H1 (cell line): Measurements from ENCODE around the gene MMP24. TPM values are rescaled to one million over a fixed set of nuclear protein-coding genes. Genes with fewer than 3 reads are reported as not detected.
A peak's percentile ranks its signal among the peaks of the same experiment; 100 is the strongest.

Experiments used
- CTCF ChIA-PET: fragments of 300-600 bp; sonication (Branson Sonifier 250); formaldehyde crosslinking; loops from one replicate; lab custom pipeline; 2021; ENCODE audit not compliant: partially characterized antibody; lab: Charles Lee
- POLR2A ChIA-PET: fragments of 300-600 bp; sonication (Branson Sonifier 250); formaldehyde crosslinking; loops from one replicate; lab custom pipeline; 2021; ENCODE audit warnings: inconsistent platforms; ENCODE audit not compliant: partially characterized antibody; lab: Charles Lee
- DNase-seq, 2 experiments: peaks; one replicate each; pipeline versions ENCODE4 v3.0.0 to v3.0.0-alpha.2; 2010 to 2022; ENCODE audit warnings: low spot score in 2 of 2, low read depth in 1 of 2, mixed read lengths in 1 of 2
- FAIRE-seq: peaks from 2 replicates; lab custom pipeline; 2011; peaks lifted over from hg19 to GRCh38; lab: Jason Lieb, UNC
- H2AFZ ChIP-seq: 2 replicates; pipeline ENCODE4 v1.8.1; 2012; ENCODE audit warnings: low read length, inconsistent platforms
- H2AK5ac ChIP-seq: 2 replicates; pipeline ENCODE4 v1.6.1; 2013; ENCODE audit warnings: low read depth, low read length
- H2BK120ac ChIP-seq: replicated peaks from 2 replicates; pipeline ENCODE3; 2013; ENCODE audit warnings: low read depth, low read length, inconsistent platforms
- H2BK12ac ChIP-seq: 2 replicates; pipeline ENCODE4 v1.6.1; 2013; ENCODE audit warnings: low read depth, low read length
- H2BK15ac ChIP-seq: 2 replicates; pipeline ENCODE4 v1.6.1; 2013; ENCODE audit warnings: low read length
- H2BK20ac ChIP-seq: 2 replicates; pipeline ENCODE4 v1.6.1; 2013; ENCODE audit warnings: low read length
- H2BK5ac ChIP-seq: 2 replicates; pipeline ENCODE4 v1.6.1; 2013; ENCODE audit warnings: low read depth, low read length
- H3K14ac ChIP-seq: 2 replicates; pipeline ENCODE4 v1.6.1; 2013; ENCODE audit warnings: inconsistent platforms; ENCODE audit not compliant: insufficient read length
- H3K18ac ChIP-seq: 2 replicates; pipeline ENCODE4 v1.6.1; 2013; ENCODE audit warnings: low read length; ENCODE audit errors: extremely low read depth
- H3K23ac ChIP-seq: 2 replicates; pipeline ENCODE4 v1.6.1; 2013; ENCODE audit warnings: inconsistent platforms; ENCODE audit not compliant: insufficient read length
- H3K23me2 ChIP-seq: 2 replicates; pipeline ENCODE4 v1.6.1; 2013; ENCODE audit warnings: low read depth, low read length
- H3K27ac ChIP-seq: 2 replicates; pipeline ENCODE4 v1.6.1; 2011; ENCODE audit warnings: low read depth, low read length, inconsistent platforms
- H3K27me3 ChIP-seq, 4 experiments: replicated peaks in 1 of 4; 1 replicate in 1 of 4; 2 replicates in 3 of 4; pipeline versions ENCODE4 v1.6.1 to v1.8.1; 2011 to 2013; ENCODE audit warnings: low read length in 3 of 4, mild to moderate bottlenecking in 3 of 4, inconsistent platforms in 2 of 4, mixed read lengths in 2 of 4, moderate library complexity in 1 of 4; ENCODE audit not compliant: control insufficient read depth in 3 of 4, insufficient read depth in 3 of 4; ENCODE audit errors: extremely low read depth in 1 of 4
- H3K36me3 ChIP-seq, 4 experiments: 2 replicates each; pipeline versions ENCODE4 v1.6.1 to v1.8.1; 2011 to 2013; ENCODE audit warnings: mild to moderate bottlenecking in 4 of 4, low read length in 3 of 4, moderate library complexity in 2 of 4, control low read depth in 1 of 4, inconsistent platforms in 1 of 4; ENCODE audit not compliant: insufficient read depth in 4 of 4, control insufficient read depth in 2 of 4
- H3K4ac ChIP-seq: replicated peaks from 2 replicates; pipeline ENCODE3; 2013; ENCODE audit warnings: low read length, low read depth, mixed read lengths, inconsistent platforms; ENCODE audit not compliant: insufficient read length
- H3K4me1 ChIP-seq, 4 experiments: replicated peaks in 1 of 4; 1 replicate in 1 of 4; 2 replicates in 3 of 4; pipeline versions ENCODE4 v1.6.1 to v1.8.1; 2011 to 2013; ENCODE audit warnings: low read length in 3 of 4, inconsistent platforms in 2 of 4, mixed read lengths in 1 of 4; ENCODE audit not compliant: insufficient read depth in 4 of 4, control insufficient read depth in 3 of 4
- H3K4me2 ChIP-seq, 2 experiments: 2 replicates each; pipeline versions ENCODE4 v1.6.1 to v1.8.1; 2011 to 2013; ENCODE audit warnings: low read depth in 2 of 2, low read length in 2 of 2, control low read depth in 1 of 2, inconsistent platforms in 1 of 2, mild to moderate bottlenecking in 1 of 2; ENCODE audit not compliant: insufficient read depth in 1 of 2
- H3K4me3 ChIP-seq, 4 experiments: fragments of 200-600, 300-600 bp in 1 of 4; sonication (generic), shearing (Covaris generic), sonication (Bioruptor Twin) in 1 of 4; 2 replicates each; pipeline versions ENCODE4 v1.5.1 to v1.8.1; 2011 to 2016; ENCODE audit warnings: low read length in 4 of 4, low read depth in 3 of 4, control low read depth in 2 of 4, inconsistent platforms in 2 of 4, mild to moderate bottlenecking in 2 of 4, mixed read lengths in 1 of 4, moderate library complexity in 1 of 4; ENCODE audit not compliant: insufficient read depth in 2 of 4; ENCODE audit errors: extremely low read depth in 1 of 4
- H3K56ac ChIP-seq: replicated peaks from 2 replicates; pipeline ENCODE3; 2013; ENCODE audit warnings: low read depth, mild to moderate bottlenecking, mixed read lengths, low read length, inconsistent platforms; ENCODE audit not compliant: insufficient read length
- H3K79me1 ChIP-seq: 2 replicates; pipeline ENCODE4 v1.6.1; 2013; ENCODE audit warnings: low read depth, low read length, control low read depth
- H3K79me2 ChIP-seq, 2 experiments: 2 replicates each; pipeline versions ENCODE4 v1.6.1 to v1.8.1; 2012 to 2013; ENCODE audit warnings: low read length in 2 of 2, mild to moderate bottlenecking in 2 of 2, inconsistent platforms in 1 of 2; ENCODE audit not compliant: insufficient read depth in 2 of 2, control insufficient read depth in 1 of 2
- H3K9ac ChIP-seq, 4 experiments: replicated peaks in 1 of 4; 1 replicate in 1 of 4; 2 replicates in 3 of 4; pipeline versions ENCODE4 v1.6.1 to v1.8.1; 2011 to 2013; ENCODE audit warnings: low read depth in 3 of 4, low read length in 3 of 4, control low read depth in 2 of 4, mild to moderate bottlenecking in 2 of 4, moderate library complexity in 2 of 4, inconsistent platforms in 1 of 4; ENCODE audit errors: extremely low read depth in 1 of 4
- H3K9me3 ChIP-seq, 2 experiments: 2 replicates each; pipeline versions ENCODE4 v1.6.1 to v1.8.1; 2012 to 2013; ENCODE audit warnings: mild to moderate bottlenecking in 2 of 2, moderate library complexity in 2 of 2, control low read depth in 1 of 2, inconsistent platforms in 1 of 2, low read depth in 1 of 2, low read length in 1 of 2, mixed read lengths in 1 of 2; ENCODE audit not compliant: insufficient read depth in 2 of 2
- H4K20me1 ChIP-seq, 2 experiments: replicated peaks in 1 of 2; 2 replicates each; pipeline versions ENCODE3 to v1.8.1; 2011 to 2013; ENCODE audit warnings: inconsistent platforms in 2 of 2, low read length in 2 of 2, mild to moderate bottlenecking in 1 of 2; ENCODE audit not compliant: insufficient read depth in 2 of 2, control insufficient read depth in 1 of 2
- H4K5ac ChIP-seq: 2 replicates; pipeline ENCODE4 v1.6.1; 2013; ENCODE audit warnings: low read length, low read depth, mixed read lengths, inconsistent platforms; ENCODE audit not compliant: insufficient read length
- H4K8ac ChIP-seq: 2 replicates; pipeline ENCODE4 v1.8.0; 2013; ENCODE audit warnings: mild to moderate bottlenecking, moderate library complexity, low read length, inconsistent platforms; ENCODE audit not compliant: insufficient read depth; ENCODE audit errors: extremely low read depth
- H4K91ac ChIP-seq: replicated peaks from 2 replicates; pipeline ENCODE3; 2013; ENCODE audit warnings: low read length, mixed read lengths, inconsistent platforms; ENCODE audit not compliant: insufficient read length
- CTBP2 ChIP-seq: IDR thresholded peaks from 2 replicates; pipeline ENCODE4 v1.7.0; 2011; ENCODE audit warnings: borderline replicate concordance, mild to moderate bottlenecking, moderate library complexity, mixed read lengths, low read length; ENCODE audit not compliant: insufficient read depth, insufficient read length
- JUND ChIP-seq: IDR thresholded peaks from 2 replicates; pipeline ENCODE4 v1.6.1; 2011; ENCODE audit warnings: mild to moderate bottlenecking, improper control_type of control experiment, low read length
- POLR2A ChIP-seq, 2 experiments: IDR thresholded peaks; 1 replicate in 1 of 2; 2 replicates in 1 of 2; pipeline ENCODE4 v1.6.1; 2011; ENCODE audit warnings: low read depth in 2 of 2, low read length in 2 of 2, mild to moderate bottlenecking in 2 of 2; ENCODE audit errors: control extremely low read depth in 1 of 2
- RAD21 ChIP-seq, 2 experiments: IDR thresholded peaks in 1 of 2; conservative IDR thresholded peaks in 1 of 2; 2 replicates each; pipeline ENCODE4 v1.6.1; 2011; ENCODE audit warnings: low read depth in 2 of 2, low read length in 2 of 2, improper control_type of control experiment in 1 of 2, inconsistent platforms in 1 of 2, mild to moderate bottlenecking in 1 of 2, moderate library complexity in 1 of 2
- RXRA ChIP-seq: IDR thresholded peaks from 2 replicates; pipeline ENCODE4 v1.6.1; 2011; ENCODE audit warnings: low read depth, mild to moderate bottlenecking, low read length, moderate library complexity; ENCODE audit not compliant: insufficient read depth
- SRF ChIP-seq: IDR thresholded peaks from 2 replicates; pipeline ENCODE4 v1.6.1; 2011; ENCODE audit warnings: mild to moderate bottlenecking, low read depth, low read length, moderate library complexity
- TAF7 ChIP-seq: optimal IDR thresholded peaks from 2 replicates; pipeline ENCODE3; 2011; ENCODE audit warnings: low read depth, mild to moderate bottlenecking, inconsistent platforms, low read length, moderate library complexity, borderline replicate concordance
- WGBS, 2 experiments: shearing (Covaris generic) in 1 of 2; methylation state at CpG; one replicate each; pipeline versions ENCODE4 v1.1.6 to v1.1.7; 2013 to 2015; ENCODE audit warnings: low lambda C conversion rate in 2 of 2, mixed read lengths in 2 of 2, inconsistent platforms in 1 of 2, low coverage in 1 of 2, missing lambda C conversion rate in 1 of 2; ENCODE audit not compliant: insufficient replicate concordance in 2 of 2, insufficient coverage in 1 of 2, insufficient read length in 1 of 2; ENCODE audit errors: extremely low coverage in 1 of 2, missing lambda C conversion rate in 1 of 2; 5-methylcytosine and 5-hydroxymethylcytosine counted together
- polyA plus RNA-seq, 7 experiments: library from polyadenylated mRNA; depleted of rRNA in 3 of 7; stranded (reverse) in 5 of 7; unstranded in 2 of 7; fragments of >200 nt in 5 of 7; fragments of 200-250 nt in 2 of 7; gene quantifications; 1 replicate in 5 of 7; 2 replicates in 1 of 7; 4 replicates in 1 of 7; pipeline versions ENCODE4 v1.2.1 to v1.2.3, GENCODE V29; 2011 to 2013; ENCODE audit warnings: missing spikeins in 2 of 7, mixed read lengths in 2 of 7
- total RNA-seq: library from RNA; stranded (reverse); fragmentation: NEBNext Ultra II Directional; extraction: Animal tissue kit (Norgen Biotek cat#: 25700); gene quantifications from 2 replicates; pipeline ENCODE4 v1.2.1, GENCODE V29; 2021

Gene MMP24
- total and polyA plus RNA-seq, 2 of the 8 experiments (the other 6 are each of a cell fraction or from before 2014, with no cell fraction given) = 18.8 to 21.4 TPM

- Histone ChIP-seq H3K14ac (no peak within 1 kb of the TSS), H3K4me1 (peaks cover 5 to 9% (median 7%) of the 10 kb centered on the region in 4 experiments; a peak in 6 of 7 replicates), H4K91ac (peak within 1 kb of the TSS; percentile 40), H3K9ac (peak within 1 kb of the TSS; percentile 39 to 79 (median 70); a peak in 6 of 7 replicates), H2BK120ac (no peak within 1 kb of the TSS), H4K5ac (peak within 1 kb of the TSS; percentile 88), H3K27me3 (no peaks in the 10 kb centered on the region), H3K23ac (no peak within 1 kb of the TSS), H4K8ac (peak within 1 kb of the TSS; percentile 54; the same call in 1 of the 2 replicates), H4K20me1 (peaks cover 7 to 14% of the 10 kb centered on the region in 2 experiments), H3K4me3 (peak within 1 kb of the TSS; percentile 40 to 73 (median 66)), H3K18ac (peak within 1 kb of the TSS; percentile 60), H3K56ac (peak within 1 kb of the TSS; percentile 70), H3K23me2 (peaks cover 4% of the 10 kb centered on the region; the same call in 1 of the 2 replicates), H3K4me2 (peak within 1 kb of the TSS; percentile 71 to 95), H3K4ac (no peak within 1 kb of the TSS), H3K79me2 (peaks cover 0 to 14% of the 10 kb centered on the region in 2 experiments; a peak in 2 of 4 replicates), H2AFZ (no peak within 1 kb of the TSS), H2BK12ac (no peak within 1 kb of the TSS), H2BK5ac (peak within 1 kb of the TSS; percentile 88; the same call in 1 of the 2 replicates), H2BK20ac (no peak within 1 kb of the TSS), H3K79me1 (peaks cover 4% of the 10 kb centered on the region; the same call in 1 of the 2 replicates), H2BK15ac (0 out of 2 replicates have a peak within 1 kb of the TSS, but pooled peaks have one; percentile 61), H3K36me3 (peaks cover 25 to 40% (median 28%) of the 10 kb centered on the region in 4 experiments), H3K27ac (0 out of 2 replicates have a peak within 1 kb of the TSS, but pooled peaks have one; percentile 22), H2AK5ac (peak within 1 kb of the TSS; percentile 28; the same call in 1 of the 2 replicates), H3K9me3 (no peaks in the 10 kb centered on the region)
- no peak for FAIRE-seq
- POLR2A ChIA-PET = interaction anchor here (0.7 to 7.9 kb wide), 16 partner anchors 12 to 458 kb away, joined by 3 to 98 read pairs (median 3); partner anchors contain the start of genes CEP250, EDEM2, FAM83C and MMP24
- WGBS, 2 experiments = 5% methylated on average over 23 of the region's 76 CpGs; no CpG with 5 or more reads in 1 of the 2 experiments
- DNase-seq = peak; percentile 86 to 91
- CTCF ChIA-PET = interaction anchor here (1.3 to 11.1 kb wide), 2 partner anchors 18 to 24 kb away, joined by 3 to 104 read pairs; no protein-coding TSS in a partner anchor
- no peak for TF ChIP-seq CTBP2
- peak; percentile 59 for TF ChIP-seq TAF7
- no peak for TF ChIP-seq RXRA
- TF ChIP-seq SRF = no peak
- TF ChIP-seq RAD21 (IDR thresholded peaks at IDR 0.05 in 1 of 2, conservative IDR thresholded peaks at IDR 0.05 in 1 of 2; ENCODE audit: low read depth in 2 of 2, low read length in 2 of 2) = peak in 1 of 2 experiments; percentile 5; a peak in 1 of 4 replicates
- peak; percentile 79 to 91 for TF ChIP-seq POLR2A (IDR thresholded peaks at IDR 0.05; ENCODE audit: control extremely low read depth in 1 of 2, low read depth in 2 of 2, low read length in 2 of 2)
- TF ChIP-seq JUND = no peak
These were observed 51.3 kb downstream of the MMP24 start, which contains the start of gene MMP24OS for GRCh38 chr20:35277531-35278395. Gene MMP24OS, minus strand, starts transcription at chr20:35278122. Its CDS starts 193 bp downstream, at chr20:35277929.
